Activated T-helper 1 cell treated with anti-CD3 and anti-CD28 coated beads, Interleukin-12 subunit alpha, Interleukin-12 subunit beta, Interleukin-2, Interleukin-4 antibody, amounts not matched to agents 30 ng/mL and 10 ng/mL and 1 ng/mL, durations not matched to agents 14 hours and 24 hours and 36 hours (primary cell): ENCODE data around the gene GIMAP1. TPM values are rescaled to one million over a fixed set of nuclear protein-coding genes. Genes with fewer than 3 reads are reported as not detected.

Source experiments
- DNase-seq: peaks from one replicate; pipeline ENCODE4 v3.0.0; 2021; ENCODE audit warnings: low spot score
- H3K27ac Mint-ChIP-seq: one replicate; pipeline ENCODE4 v1.8.0; 2021; ENCODE audit warnings: mild to moderate bottlenecking, mixed read lengths
- H3K27me3 Mint-ChIP-seq: one replicate; pipeline ENCODE4 v1.8.0; 2022; ENCODE audit warnings: mild to moderate bottlenecking, moderate library complexity, mixed read lengths; ENCODE audit not compliant: insufficient read depth
- H3K36me3 Mint-ChIP-seq: one replicate; pipeline ENCODE4 v1.8.0; 2021; ENCODE audit warnings: low read depth, mixed read lengths
- H3K4me1 Mint-ChIP-seq: one replicate; pipeline ENCODE4 v1.8.0; 2021; ENCODE audit warnings: low read depth, mixed read lengths
- H3K4me3 Mint-ChIP-seq: one replicate; pipeline ENCODE4 v1.8.0; 2021; ENCODE audit warnings: mild to moderate bottlenecking, moderate library complexity, mixed read lengths
- H3K9me3 Mint-ChIP-seq: one replicate; pipeline ENCODE4 v1.8.0; 2021; ENCODE audit warnings: mixed read lengths
- intact Hi-C: fragments of 100-400 bp; cut with micrococcal nuclease; formaldehyde crosslinking; loops from one replicate; pipeline ENCODE4 v1.15.1; 2024
- total RNA-seq: library from RNA; stranded (reverse); gene quantifications from 2 replicates; pipeline ENCODE4 v1.2.3, GENCODE V29; 2022

The GIMAP1 gene
- total RNA-seq, 1 donor from 2014 or later: 4.6 TPM

GRCh38 chr7:150740053-150740452 lies 23.6 kb downstream of the GIMAP1 start:
- peak overlapping the region; percentile 89 for H3K27ac Mint-ChIP-seq
- H3K36me3 Mint-ChIP-seq: peaks cover 62% of the 10 kb centered on the region
- intact Hi-C loops: no loop called here
- H3K27me3 Mint-ChIP-seq: no peaks in the 10 kb centered on the region
- peak overlapping the region; percentile 97 for H3K4me3 Mint-ChIP-seq
- DNase-seq: no peak
- no peaks in the 10 kb centered on the region for H3K9me3 Mint-ChIP-seq
- peaks cover 88% of the 10 kb centered on the region for H3K4me1 Mint-ChIP-seq

- H3K9me3 Mint-ChIP-seq: no peaks in the 10 kb centered on the region
- H3K36me3 Mint-ChIP-seq: peaks cover 76% of the 10 kb centered on the region
- peak overlapping the region; percentile 97 for H3K4me3 Mint-ChIP-seq
- H3K27me3 Mint-ChIP-seq: no peaks in the 10 kb centered on the region
- peak overlapping the region; percentile 89 for H3K27ac Mint-ChIP-seq
- intact Hi-C loops: no loop called here
- peaks cover 86% of the 10 kb centered on the region for H3K4me1 Mint-ChIP-seq
- no peak for DNase-seq
Measured at GRCh38 chr7:150742286-150742968, 26.0 kb downstream of the GIMAP1 start.

- intact Hi-C loops: no loop called here
- Mint-ChIP-seq H3K4me3 (peak overlapping the region; percentile 97), H3K4me1 (peaks cover 96% of the 10 kb centered on the region), H3K27ac (peak overlapping the region; percentile 88), H3K9me3 (no peaks in the 10 kb centered on the region), H3K27me3 (no peaks in the 10 kb centered on the region), H3K36me3 (peaks cover 74% of the 10 kb centered on the region)
- DNase-seq: no peak
Measured at GRCh38 chr7:150744041-150744656, 27.7 kb downstream of the GIMAP1 start.

GRCh38 chr7:150745086-150745485 lies 28.7 kb downstream of the GIMAP1 start:
- H3K27ac Mint-ChIP-seq: peak overlapping the region; percentile 88
- peak overlapping the region; percentile 97 for H3K4me3 Mint-ChIP-seq
- H3K4me1 Mint-ChIP-seq: peaks cover 95% of the 10 kb centered on the region
- no peak for DNase-seq
- intact Hi-C loops: no loop called here
- H3K36me3 Mint-ChIP-seq: peaks cover 67% of the 10 kb centered on the region
- H3K27me3 Mint-ChIP-seq: no peaks in the 10 kb centered on the region
- no peaks in the 10 kb centered on the region for H3K9me3 Mint-ChIP-seq

GRCh38 chr7:150745876-150746275 lies 29.5 kb downstream of the GIMAP1 start:
- peak overlapping the region; percentile 86 for H3K27ac Mint-ChIP-seq
- H3K36me3 Mint-ChIP-seq: peaks cover 59% of the 10 kb centered on the region
- H3K9me3 Mint-ChIP-seq: no peaks in the 10 kb centered on the region
- intact Hi-C loops: no loop called here
- H3K4me1 Mint-ChIP-seq: peaks cover 95% of the 10 kb centered on the region
- DNase-seq: no peak
- no peaks in the 10 kb centered on the region for H3K27me3 Mint-ChIP-seq
- peak overlapping the region; percentile 97 for H3K4me3 Mint-ChIP-seq

GRCh38 chr7:150746921-150747320 lies 30.5 kb downstream of the GIMAP1 start:
- no peak for DNase-seq
- peak overlapping the region; percentile 84 for H3K27ac Mint-ChIP-seq
- peak overlapping the region; percentile 82 for H3K4me3 Mint-ChIP-seq
- peaks cover 89% of the 10 kb centered on the region for H3K4me1 Mint-ChIP-seq
- peaks cover 49% of the 10 kb centered on the region for H3K36me3 Mint-ChIP-seq
- intact Hi-C loops: no loop called here
- no peaks in the 10 kb centered on the region for H3K27me3 Mint-ChIP-seq
- no peaks in the 10 kb centered on the region for H3K9me3 Mint-ChIP-seq

- Mint-ChIP-seq H3K9me3 (no peaks in the 10 kb centered on the region), H3K4me1 (peaks cover 85% of the 10 kb centered on the region), H3K27me3 (no peaks in the 10 kb centered on the region), H3K36me3 (peaks cover 34% of the 10 kb centered on the region), H3K27ac (peak overlapping the region; percentile 84), H3K4me3 (peak overlapping the region; percentile 48)
- DNase-seq: no peak
- intact Hi-C loops: no loop called here
Measured at GRCh38 chr7:150748376-150748775, 32.0 kb downstream of the GIMAP1 start.

- Mint-ChIP-seq H3K4me3 (no peak overlapping the region), H3K4me1 (peaks cover 84% of the 10 kb centered on the region), H3K27ac (peak overlapping the region; percentile 37), H3K27me3 (peaks cover 3% of the 10 kb centered on the region), H3K9me3 (peaks cover 4% of the 10 kb centered on the region), H3K36me3 (peaks cover 8% of the 10 kb centered on the region)
- intact Hi-C loops: no loop called here
- DNase-seq: no peak
Measured at GRCh38 chr7:150751702-150752101, 35.3 kb downstream of the GIMAP1 start.

GRCh38 chr7:150753239-150753638 lies 36.8 kb downstream of the GIMAP1 start:
- Mint-ChIP-seq H3K27me3 (peaks cover 3% of the 10 kb centered on the region), H3K27ac (peak overlapping the region; percentile 89), H3K9me3 (peaks cover 4% of the 10 kb centered on the region), H3K4me3 (no peak overlapping the region), H3K36me3 (peaks cover under 1% of the 10 kb centered on the region), H3K4me1 (peaks cover 75% of the 10 kb centered on the region)
- no peak for DNase-seq
- intact Hi-C loops: no loop called here

GRCh38 chr7:150753826-150754603 lies 37.6 kb downstream of the GIMAP1 start:
- peaks cover 3% of the 10 kb centered on the region for H3K27me3 Mint-ChIP-seq
- no peaks in the 10 kb centered on the region for H3K36me3 Mint-ChIP-seq
- DNase-seq: no peak
- H3K9me3 Mint-ChIP-seq: peaks cover 4% of the 10 kb centered on the region
- H3K4me3 Mint-ChIP-seq: peak overlapping the region; percentile 70
- intact Hi-C loops: loop anchor here (1.0 to 2.0 kb wide), 7 partner anchors 16 to 433 kb away; partner anchors contain the start of genes GIMAP1, GIMAP2 and GIMAP7
- peak overlapping the region; percentile 98 for H3K27ac Mint-ChIP-seq
- H3K4me1 Mint-ChIP-seq: peaks cover 68% of the 10 kb centered on the region

- intact Hi-C loops: loop anchor here (1.0 to 5.0 kb wide), 15 partner anchors 17 to 434 kb away; partner anchors contain the start of genes GIMAP1, GIMAP2, GIMAP6 and GIMAP7
- no peak for DNase-seq
- no peaks in the 10 kb centered on the region for H3K36me3 Mint-ChIP-seq
- H3K27ac Mint-ChIP-seq: peak overlapping the region; percentile 90
- H3K27me3 Mint-ChIP-seq: peaks cover 3% of the 10 kb centered on the region
- H3K9me3 Mint-ChIP-seq: peaks cover 4% of the 10 kb centered on the region
- H3K4me1 Mint-ChIP-seq: peaks cover 59% of the 10 kb centered on the region
- peak overlapping the region; percentile 70 for H3K4me3 Mint-ChIP-seq
Measured at GRCh38 chr7:150754951-150755350, 38.5 kb downstream of the GIMAP1 start.

- Mint-ChIP-seq H3K4me1 (peaks cover 54% of the 10 kb centered on the region), H3K36me3 (no peaks in the 10 kb centered on the region), H3K27me3 (peaks cover 3% of the 10 kb centered on the region), H3K4me3 (peak overlapping the region; percentile 70), H3K9me3 (peaks cover 4% of the 10 kb centered on the region), H3K27ac (peak overlapping the region; percentile 90)
- intact Hi-C loops: loop anchor here (1.0 to 5.0 kb wide), 13 partner anchors 22 to 435 kb away; partner anchors contain the start of genes GIMAP2, GIMAP6, GIMAP7 and ZNF775
- DNase-seq: peak; percentile 68
Measured at GRCh38 chr7:150755473-150756099, 39.2 kb downstream of the GIMAP1 start.
